HG03520 (cell line): ENCODE results near the gene TAF6.

ENCODE experiments used
- ATAC-seq: cut with Tn5 transposase; IDR thresholded peaks from one replicate; pipeline ENCODE4 v1.9.1; 2021; ENCODE audit warnings: mild to moderate bottlenecking, moderate library complexity; ENCODE audit not compliant: unreplicated experiment

The TAF6 gene

DNA sequence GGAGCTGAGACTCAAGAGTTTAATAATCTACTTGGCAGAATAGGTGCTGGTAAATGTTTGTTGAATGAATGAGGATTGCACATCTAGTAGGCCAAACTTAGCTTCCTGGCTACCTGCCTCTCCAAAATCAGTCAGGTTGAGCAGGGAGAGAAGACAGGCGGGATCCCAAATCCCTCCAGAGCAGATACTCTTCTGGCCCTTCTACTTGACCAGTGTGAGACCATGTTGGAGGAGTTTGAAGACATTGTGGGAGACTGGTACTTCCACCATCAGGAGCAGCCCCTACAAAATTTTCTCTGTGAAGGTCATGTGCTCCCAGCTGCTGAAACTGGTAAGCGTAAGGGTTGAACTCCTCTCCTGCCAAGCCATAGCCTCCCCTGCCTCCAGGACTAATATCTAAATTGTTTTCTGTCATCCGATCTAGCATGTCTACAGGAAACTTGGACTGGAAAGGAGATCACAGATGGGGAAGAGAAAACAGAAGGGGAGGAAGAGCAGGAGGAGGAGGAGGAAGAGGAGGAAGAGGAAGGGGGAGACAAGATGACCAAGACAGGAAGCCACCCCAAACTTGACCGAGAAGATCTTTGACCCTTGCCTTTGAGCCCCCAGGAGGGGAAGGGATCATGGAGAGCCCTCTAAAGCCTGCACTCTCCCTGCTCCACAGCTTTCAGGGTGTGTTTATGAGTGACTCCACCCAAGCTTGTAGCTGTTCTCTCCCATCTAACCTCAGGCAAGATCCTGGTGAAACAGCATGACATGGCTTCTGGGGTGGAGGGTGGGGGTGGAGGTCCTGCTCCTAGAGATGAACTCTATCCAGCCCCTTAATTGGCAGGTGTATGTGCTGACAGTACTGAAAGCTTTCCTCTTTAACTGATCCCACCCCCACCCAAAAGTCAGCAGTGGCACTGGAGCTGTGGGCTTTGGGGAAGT is 5.4 kb upstream of the TAF6 start:
- no peak for ATAC-seq

DNA sequence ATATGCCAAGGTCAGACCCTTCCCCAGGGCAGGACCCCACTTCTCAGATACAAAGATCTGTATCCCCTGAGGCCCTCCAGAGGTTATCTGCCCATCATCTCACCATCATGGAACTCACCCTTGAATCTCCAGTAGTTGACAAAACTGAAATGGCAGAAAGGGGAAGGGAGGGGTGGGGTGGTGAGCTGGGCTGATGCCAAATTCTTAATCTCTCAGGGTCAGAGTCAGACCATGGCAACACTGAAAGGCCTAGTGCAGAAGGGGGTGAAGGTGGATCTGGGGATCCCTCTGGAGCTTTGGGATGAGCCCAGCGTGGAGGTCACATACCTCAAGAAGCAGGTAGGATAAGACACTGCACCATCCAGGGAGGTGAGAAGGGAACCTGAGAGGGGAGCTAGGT is 3.4 kb upstream of the TAF6 start:
- no peak for ATAC-seq

DNA sequence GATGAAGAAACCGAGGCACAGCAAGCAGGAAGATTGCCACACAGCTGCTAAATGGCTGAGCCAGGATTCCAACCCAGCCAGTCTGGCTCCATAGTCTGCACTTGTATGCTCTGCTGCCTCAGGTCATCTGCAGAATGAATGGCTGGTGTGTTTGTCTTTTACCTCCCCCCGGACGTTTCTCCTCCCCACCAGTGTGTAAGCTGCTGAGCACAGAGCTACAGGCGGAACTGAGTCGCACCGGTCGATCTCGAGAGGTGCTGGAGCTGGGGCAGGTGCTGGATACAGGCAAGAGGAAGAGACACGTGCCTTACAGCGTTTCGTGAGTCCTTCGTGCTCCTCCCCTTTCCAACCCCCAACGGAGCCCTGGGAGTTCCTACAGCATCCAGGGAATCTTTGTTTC is 2.9 kb upstream of the TAF6 start:
- no peak for ATAC-seq

DNA sequence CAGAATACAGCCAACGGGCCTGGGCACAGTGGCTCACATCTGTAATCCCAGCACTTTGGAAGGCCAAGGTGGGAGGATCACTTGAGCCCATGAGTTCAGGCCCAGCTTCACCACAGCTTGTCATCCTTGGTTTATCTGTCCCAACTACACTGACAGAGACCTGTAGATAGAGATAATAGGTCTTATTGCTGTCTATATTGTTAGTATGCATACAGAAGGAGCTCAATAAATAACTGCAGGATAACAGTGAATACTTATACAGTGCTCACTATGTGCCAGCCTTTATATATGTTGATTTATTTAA is 1.5 kb upstream of the TAF6 start:
- ATAC-seq = no peak

DNA sequence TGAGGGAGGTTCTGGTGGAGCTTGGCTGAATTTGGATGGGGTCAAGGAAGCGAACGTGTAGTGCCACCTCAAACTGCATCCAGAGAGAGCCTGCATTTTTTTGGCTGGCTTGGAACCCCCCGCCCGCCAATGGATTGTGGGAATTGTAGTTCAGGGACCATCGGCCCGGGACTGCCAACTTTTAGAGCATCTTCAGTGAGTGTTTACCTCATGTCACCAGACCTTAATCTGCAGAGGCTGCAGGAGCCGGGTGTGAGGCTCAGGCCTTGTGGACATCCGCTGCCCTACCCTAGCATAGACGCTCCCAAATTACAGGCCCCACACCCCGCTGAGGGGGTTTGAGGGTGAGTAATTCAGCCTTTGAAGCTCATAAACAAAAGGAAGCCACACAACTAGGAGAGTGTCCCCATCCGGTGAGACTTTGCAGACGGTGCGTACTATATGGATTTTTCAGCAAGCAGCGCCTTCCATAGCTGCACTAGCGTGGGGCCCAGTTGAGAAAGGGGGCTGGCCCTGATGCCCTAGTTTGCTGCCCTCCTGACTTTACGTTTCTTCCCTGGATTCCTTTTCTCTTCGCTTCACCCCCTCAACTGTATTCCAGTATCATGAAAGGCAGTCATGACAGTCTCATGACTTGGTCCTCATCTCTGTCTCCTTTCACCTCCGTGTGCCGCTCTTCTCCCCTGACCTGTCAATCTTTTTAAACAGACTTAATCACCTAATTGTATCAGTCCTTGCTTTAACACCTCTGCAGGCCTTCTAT is 993 bp upstream of the TAF6 start:
- ATAC-seq = peak; percentile 36

DNA sequence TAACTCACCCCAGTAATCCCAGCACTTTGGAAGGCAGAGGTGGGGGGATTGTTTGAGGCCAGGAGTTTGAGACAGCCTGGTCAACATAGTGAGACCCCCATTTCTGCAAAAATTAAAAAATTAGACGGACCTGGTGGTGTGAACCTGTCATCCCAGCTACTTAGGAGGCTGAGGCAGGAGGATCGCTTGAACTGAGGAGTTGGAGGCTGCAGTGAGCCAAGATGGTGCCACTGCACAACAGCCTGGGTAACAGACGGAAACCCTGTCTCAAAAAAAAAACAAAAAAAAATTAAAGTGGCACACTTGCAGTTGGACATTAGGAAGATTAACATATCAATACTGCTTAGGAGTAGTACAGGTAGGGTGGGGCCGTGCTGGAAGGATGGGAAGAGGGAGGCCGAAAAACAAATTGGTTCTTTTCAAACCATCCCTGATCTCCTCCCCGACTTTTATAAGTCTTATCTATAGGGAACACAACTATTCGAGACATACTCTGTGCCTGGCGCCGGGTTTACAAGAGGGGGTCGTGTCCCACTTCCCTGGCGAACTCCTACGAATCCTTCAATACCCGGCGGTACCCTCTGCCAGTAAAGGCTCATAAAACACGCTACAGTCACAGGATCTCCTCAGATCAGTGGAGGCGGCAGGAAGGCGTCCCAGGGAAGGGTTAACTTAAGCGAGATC is 628 bp downstream of the TAF6 start:
- no peak for ATAC-seq

DNA sequence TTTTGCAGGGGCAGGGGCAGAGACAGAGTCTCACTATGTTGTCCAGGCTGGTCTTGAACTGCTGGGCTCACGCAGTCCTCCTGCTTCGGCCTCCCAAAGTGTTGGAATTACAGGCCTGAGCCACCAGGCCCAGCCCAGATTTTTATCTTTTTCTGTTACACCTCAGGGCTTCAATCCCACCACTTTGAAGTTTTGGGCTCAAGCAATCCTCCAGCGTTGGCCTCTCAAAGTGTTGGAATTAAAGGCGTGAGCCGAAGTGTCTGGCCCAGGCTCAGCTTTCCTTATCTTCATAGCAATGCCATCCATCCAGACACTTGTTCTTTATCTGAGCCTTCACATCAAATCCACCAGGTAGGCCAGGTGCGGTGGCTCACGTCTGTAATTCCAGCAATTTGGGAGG is 4.1 kb downstream of the TAF6 start:
- no peak for ATAC-seq

DNA sequence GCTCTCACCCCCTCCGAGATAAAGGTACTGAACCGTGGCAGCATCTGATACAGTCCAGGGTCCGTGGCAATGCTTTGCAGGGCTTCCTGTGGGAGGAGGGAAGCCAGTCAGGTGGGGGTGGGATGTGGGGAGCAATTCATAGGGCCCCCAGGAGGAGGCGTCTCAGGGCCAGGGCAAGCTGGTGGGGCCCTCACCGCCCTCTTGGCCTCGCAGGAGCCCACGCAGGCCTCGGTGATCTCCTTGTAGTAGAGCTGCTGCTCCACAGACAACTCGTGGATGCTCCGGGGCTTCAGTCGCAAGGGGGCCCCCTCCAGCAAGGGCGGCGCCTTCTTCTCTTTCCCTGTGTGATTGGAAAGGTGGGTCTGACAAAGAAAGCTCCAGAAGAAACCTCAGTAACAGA is 7.2 kb downstream of the TAF6 start:
- no peak for ATAC-seq

DNA sequence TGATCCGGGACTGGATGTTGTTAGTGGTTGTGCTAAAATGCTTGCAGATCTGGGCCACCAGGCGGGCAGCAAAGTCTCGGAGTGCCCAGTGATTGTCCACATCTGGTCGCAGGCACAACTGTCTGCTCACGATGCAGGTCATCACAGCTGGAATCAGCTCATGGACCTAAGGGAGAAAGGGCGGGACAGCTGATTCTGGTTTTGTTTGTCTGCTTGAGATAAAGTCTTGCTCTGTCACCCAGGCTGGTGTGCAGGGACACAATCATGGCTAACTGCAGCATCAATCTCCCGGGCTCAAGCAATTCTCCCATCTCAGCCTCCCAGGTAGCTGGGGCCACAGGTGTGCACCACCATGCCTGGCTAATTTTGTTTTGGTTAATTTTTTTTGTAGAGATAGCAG is 8.0 kb downstream of the TAF6 start:
- no peak for ATAC-seq

DNA sequence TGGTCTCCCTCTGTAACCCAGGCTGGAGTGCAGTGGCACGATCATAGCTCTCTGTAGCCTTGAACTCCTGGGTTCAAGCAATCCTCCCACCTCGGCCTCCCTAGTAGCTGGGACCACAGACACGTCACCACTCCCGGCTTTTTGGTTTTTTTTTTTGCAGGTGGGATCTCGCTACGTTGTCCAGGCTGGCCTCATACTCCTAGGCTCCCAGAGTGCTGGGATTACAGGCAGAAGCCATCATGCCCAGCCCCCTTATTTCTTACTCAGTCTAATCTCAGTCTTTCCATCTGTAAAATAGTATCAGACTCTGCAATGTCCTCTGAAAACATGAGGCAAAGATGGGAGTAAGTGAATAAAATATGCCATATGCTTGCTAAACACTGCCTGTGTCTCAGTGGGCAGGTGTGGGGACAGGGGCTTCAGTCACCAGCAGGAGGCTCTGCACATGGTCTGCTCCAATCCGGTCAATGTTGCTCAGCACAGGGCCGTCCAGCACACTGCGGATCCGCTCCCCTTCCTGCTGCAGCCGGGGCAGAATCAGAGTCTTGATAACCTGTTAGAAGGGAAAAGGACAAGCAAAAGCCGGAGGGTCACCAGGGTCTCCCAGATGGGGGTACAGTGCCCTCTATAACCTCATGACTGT is 9.5 kb downstream of the TAF6 start:
- ATAC-seq = no peak

DNA sequence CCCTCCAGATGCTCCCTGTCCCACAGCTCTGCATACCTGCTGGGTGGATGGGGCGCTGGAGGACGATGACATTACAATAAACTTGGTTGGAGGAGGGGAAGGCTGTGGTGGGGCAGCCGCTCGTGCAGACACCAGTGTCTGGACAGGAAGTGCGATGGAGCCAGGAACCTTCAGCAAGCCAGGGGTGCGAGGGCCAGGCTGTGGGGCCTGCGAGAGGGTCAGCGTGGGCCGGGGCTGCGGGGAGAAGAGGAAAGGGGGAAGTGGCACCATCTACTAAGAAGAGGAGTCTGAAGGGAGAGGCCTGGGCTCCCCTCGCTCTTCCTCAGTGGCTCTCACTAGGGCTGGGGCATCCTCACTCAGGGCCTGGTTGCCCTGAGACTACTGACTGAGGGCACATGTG is 11.3 kb downstream of the TAF6 start:
- ATAC-seq = no peak

DNA sequence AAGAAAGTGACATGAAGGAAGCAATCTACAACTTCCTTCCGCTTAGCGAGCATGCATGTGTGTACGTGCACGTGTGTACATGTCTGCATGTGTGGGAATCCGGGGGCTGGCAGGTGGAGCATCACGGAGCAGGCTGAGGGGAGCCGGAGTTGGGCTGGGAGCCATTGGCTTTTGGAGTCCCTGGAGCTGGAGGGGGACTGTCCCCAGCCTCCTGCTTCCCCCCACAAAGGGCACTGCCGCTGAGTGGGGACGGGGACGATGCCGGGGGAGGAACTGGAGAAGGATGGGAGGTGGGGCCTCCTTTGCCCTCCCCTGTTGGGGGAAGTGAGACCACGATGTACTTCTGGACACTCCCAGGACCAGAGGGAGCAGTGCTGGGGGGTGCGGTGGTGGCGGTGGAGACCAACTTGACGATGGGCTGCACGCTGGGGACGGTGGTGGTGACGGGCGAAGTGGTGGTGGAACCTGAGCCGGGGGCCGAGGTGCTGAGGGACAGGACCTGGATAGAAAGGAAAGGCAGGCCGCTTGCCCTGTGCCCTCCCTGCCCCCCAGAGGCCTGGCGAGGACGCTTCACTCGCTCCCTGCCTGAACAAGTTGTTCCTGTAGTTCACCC is 11.9 kb downstream of the TAF6 start:
- no peak for ATAC-seq

DNA sequence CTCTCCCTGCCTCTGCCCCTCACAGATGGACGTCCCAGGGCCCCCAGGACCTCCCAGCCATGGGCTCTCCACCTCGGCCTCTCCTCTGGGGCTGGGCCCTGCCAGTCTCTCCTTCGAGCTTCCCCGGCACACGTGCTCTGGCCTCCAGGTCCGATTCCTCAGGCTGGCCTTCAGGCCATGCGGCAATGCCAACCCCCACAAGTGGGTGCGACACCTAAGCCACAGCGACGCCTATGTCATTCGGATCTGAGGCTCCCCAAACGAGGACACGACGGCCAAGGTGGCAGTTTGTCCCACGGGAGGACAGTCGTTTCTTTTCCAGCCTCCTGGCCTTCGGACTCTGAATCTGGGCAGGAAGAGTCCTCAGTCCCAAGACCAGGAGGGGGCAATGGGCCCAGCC is 12.5 kb downstream of the TAF6 start:
- ATAC-seq = no peak

DNA sequence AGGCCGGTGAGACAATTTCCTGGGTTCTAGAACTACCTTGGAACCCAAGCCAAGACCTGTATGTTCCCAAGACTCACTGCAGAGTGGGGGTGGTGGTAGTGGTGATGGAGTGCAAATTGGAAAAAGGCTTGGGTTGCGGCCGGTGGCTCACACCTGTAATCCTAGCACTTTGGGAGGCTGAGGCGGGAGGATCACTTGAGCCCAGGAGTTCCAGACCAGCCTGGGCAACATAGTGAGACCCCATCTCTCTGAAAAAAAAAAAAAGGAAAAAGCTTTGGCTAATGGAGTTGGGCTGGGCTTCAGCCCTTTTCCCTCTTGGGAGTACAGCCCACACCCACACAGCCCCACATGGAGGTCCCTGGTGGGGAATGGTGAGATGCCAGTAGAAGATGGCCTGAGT is 13.6 kb downstream of the TAF6 start:
- no peak for ATAC-seq

DNA sequence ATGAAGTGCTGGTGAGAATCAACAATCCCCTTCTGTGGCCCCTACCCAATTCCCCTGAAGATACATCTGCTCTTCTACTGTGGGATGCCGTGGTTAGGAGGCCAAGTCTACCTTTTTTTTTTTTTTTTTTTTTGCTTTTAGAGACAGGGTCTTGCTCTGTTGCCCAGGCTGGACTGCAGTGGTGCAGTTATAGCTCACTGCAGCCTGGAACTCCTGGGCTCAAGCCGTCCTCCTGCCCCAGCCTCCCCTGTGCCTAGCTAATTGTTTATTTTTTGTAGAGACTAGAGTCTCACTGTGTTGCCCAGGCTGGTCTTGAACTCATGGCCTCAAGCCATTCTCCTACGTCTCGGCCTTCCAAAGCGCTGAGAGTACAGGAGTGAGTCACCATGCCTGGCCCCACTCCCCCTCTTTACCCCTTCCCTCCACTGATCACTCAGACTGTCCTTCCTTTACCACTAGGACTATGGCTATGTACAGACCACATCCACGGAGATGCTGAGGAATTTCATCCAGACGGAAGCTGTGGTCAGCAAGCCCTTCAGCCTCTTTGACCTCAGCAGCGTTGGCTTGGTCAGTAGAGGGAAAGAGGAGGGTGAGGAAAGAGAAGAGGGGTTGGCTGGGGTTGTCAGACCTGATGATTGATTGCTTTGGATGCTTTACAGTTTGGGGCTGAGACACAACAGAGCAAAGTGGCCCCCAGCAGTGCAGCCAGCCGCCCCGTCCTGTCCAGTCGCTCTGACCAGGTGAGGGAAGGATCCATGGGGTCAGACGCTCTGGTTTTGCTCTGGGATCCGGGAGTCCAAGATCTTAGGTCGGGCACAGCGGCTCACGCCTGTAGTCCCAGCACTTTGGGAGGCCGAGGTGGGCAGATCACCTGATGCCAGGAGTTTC is 16.0 kb downstream of the TAF6 start:
- no peak for ATAC-seq

DNA sequence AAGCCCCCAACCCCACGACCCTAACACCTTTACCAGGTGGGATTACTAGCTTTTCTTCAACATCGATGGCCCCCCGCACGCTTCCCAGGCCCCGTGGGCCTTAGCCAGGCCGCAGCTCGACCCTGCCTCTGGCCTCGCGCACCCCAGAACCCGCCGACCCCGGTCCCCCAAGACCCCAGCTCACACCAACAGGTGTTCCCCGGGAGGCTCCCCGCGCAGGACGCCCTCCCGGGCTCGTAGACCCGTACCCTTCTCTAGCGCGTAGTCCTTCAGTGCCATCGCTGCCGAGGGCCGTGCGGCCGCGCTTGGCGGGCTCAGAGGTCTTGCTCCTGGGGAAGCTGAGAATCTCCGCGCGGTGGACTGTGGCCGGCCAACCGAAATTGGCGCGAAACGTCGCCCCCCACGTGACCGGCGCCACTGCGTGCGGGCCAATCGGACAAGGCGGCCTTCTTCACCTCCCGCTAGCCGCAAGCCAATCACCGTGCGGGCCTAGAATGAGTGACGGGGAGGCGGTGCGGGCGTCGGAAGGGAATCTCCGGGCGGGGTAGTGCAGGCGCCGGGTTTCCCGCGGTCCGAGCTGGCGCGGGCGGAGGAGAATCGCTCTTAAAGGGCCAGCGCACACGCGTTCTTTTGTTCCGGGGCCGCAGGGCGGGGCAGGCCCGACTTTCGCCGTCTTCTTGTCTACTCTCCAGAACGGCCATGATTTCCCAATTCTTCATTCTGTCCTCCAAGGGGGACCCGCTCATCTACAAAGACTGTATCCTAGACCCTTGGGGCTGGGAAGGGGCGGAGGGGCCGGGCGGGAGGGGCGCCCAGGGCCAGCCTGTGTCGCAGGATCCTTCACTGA is 17.9 kb downstream of the TAF6 start, which contains the start of the genes AP4M1 and MCM7:
Gene AP4M1 (plus strand): TSS at position 628 of the 847 bp plus-strand sequence. CDS start 72 bp downstream, at position 700.
Gene MCM7 (minus strand): TSS at position 382 of the 847 bp plus-strand sequence. CDS start 103 bp downstream, at position 279.
- peak; percentile 75 for ATAC-seq

DNA sequence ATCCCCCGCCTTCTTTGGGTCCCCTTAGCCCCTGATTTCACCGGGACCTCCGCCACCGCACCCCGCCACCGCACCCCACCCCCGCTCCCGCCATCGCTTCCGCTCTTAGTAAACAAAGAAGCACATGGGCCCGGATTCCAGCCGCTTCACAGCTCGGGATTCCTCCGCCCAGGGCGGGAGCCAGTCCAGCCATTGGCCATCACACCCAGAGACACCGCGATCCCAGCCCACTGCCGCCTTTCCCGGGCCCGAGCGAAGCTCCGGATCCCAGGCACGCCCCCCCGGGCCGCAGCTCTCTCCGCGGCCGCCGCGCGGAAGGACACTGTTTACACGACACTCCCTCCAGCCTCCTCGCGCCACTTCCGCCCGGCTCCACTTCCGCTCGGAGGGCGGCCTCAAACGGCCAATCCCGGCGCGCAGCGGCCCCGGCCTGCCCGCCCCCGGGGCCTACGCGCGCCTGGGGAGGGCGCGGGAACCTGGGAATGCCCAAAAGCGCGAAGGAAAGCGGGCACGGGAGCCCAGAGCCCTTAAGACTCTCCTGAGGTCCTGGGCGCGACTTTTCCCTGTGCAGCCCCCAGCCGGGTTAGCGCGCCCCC is 18.6 kb downstream of the TAF6 start:
- ATAC-seq = peak; percentile 59

DNA sequence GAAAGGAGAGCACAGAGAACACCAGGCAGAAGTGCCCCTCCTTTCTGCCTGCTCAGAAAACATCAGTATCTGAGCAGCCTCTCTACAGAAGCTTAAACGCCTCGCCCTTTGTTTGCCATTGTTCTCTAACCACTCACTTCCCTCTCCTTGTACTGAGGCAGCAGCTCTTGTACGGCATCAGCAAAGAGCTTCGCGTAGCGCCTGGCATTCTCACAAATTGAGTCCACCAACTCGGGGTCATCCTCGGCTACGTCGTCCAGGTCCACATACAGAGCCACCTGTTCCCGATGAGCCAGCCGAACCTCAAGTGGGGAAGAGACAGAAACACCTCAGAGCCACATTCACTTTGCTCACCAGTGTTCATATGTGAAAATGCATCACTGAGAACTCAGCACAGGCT is 19.7 kb downstream of the TAF6 start:
- no peak for ATAC-seq
